Gastrocnemius medialis (tissue), 4 donors: ENCODE data around the gene OR1S1. TPM values are rescaled to one million over a fixed set of nuclear protein-coding genes. Genes with fewer than 3 reads are reported as not detected.

Source experiments
- ATAC-seq, 2 donors: fragments of 150-250 bp; one replicate each; pipeline ENCODE4 v1.9.1; 2016
- DNase-seq, 2 donors: peaks; one replicate each; pipeline ENCODE4 v3.0.0-alpha.2; 2019
- H3K27ac ChIP-seq, 4 donors: fragments of 200-600 bp; sonication (generic); 1 replicate in 1 of 4; 2 replicates in 3 of 4; pipeline ENCODE4 v1.5.1; 2016 to 2018; ENCODE audit warnings: mild to moderate bottlenecking in 2 of 4, moderate library complexity in 1 of 4
- H3K27me3 ChIP-seq, 3 donors: fragments of 200-600 bp; sonication (generic) in 2 of 3; 1 replicate in 1 of 3; 2 replicates in 2 of 3; pipeline versions ENCODE4 v1.5.1 to v1.6.0; 2016 to 2019; ENCODE audit warnings: mild to moderate bottlenecking in 1 of 3, moderate library complexity in 1 of 3
- H3K36me3 ChIP-seq, 2 donors: fragments of 200-600 bp; sonication (generic) in 1 of 2; one replicate each; pipeline ENCODE4 v1.5.1; 2017 to 2018
- H3K4me1 ChIP-seq, 2 donors: fragments of 200-600 bp; sonication (generic) in 1 of 2; one replicate each; pipeline ENCODE4 v1.5.1; 2016 to 2017; ENCODE audit warnings: mild to moderate bottlenecking in 2 of 2
- H3K4me3 ChIP-seq, 4 donors: fragments of 200-600 bp; sonication (generic) in 3 of 4; 1 replicate in 1 of 4; 2 replicates in 3 of 4; pipeline ENCODE4 v1.5.1; 2016 to 2019; ENCODE audit warnings: mild to moderate bottlenecking in 2 of 4
- H3K9me3 ChIP-seq, 3 donors: fragments of 200-600 bp; sonication (generic) in 2 of 3; 1 replicate in 1 of 3; 2 replicates in 2 of 3; pipeline ENCODE4 v1.5.1; 2016 to 2019
- POLR2A ChIP-seq, 2 donors: fragments of 450-650 bp; IDR thresholded peaks; one replicate each; pipeline ENCODE4 v1.6.1; 2017; ENCODE audit warnings: antibody characterized with exemption in 2 of 2, mild to moderate bottlenecking in 2 of 2, moderate library complexity in 2 of 2
- in situ Hi-C, 4 donors: fragments of 200-750 bp; cut with MboI; loops; one replicate each; pipeline versions ENCODE4 v1.15.0 to v1.8.0; 2017; ENCODE audit warnings: low sequenced_read_pairs in 4 of 4
- intact Hi-C: fragments of 100-400 bp; cut with DNase I; formaldehyde crosslinking; loops from one replicate; pipeline ENCODE4 v1.15.1; 2023; ENCODE audit warnings: low total_unique reads
- total RNA-seq, 4 donors: library from RNA; depleted of rRNA; stranded (reverse); fragments of >200 nt; gene quantifications; one replicate each; pipeline versions ENCODE4 v1.1.0 to v1.2.3, GENCODE V29; 2016
- TF ChIP-seq, protein P1 (sequence below), 5 experiments: fragments of 450-650 bp in 3 of 5; fragments of 200-600 bp in 2 of 5; sonication (generic) in 2 of 5; IDR thresholded peaks in 4 of 5; conservative IDR thresholded peaks in 1 of 5; 1 replicate in 4 of 5; 2 replicates in 1 of 5; pipeline ENCODE4 v1.5.1; 2016 to 2019; ENCODE audit warnings: antibody characterized with exemption in 5 of 5, mild to moderate bottlenecking in 3 of 5, moderate library complexity in 3 of 5

OR1S1 gene
- total RNA-seq, 4 donors from 2014 or later: not detected

DNA sequence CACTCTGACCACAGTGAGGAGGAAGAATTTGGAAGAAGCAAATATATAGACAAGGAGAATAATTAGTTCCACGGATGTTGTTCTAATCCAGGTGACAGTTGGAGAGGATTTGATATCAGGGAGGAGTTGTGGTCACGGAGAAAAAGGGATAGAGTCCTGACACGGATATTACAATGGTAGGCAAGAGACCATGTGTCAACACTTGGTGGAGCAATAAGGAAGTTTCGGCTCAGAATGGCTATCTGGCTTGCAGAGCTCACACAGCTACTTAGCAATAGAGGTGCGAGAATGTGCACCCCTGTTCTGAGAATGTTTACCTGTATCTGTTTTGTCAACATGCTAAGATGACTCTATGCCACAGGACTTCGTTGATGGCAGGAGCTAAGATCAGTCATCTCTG lies 34.1 kb upstream of the OR1S1 start:
- ATAC-seq (no peak), DNase-seq (no peak)
- no peaks in the 10 kb centered on the region for H3K27me3 ChIP-seq
- H3K4me1 ChIP-seq: no peaks in the 10 kb centered on the region
- no peak overlapping the region for H3K27ac ChIP-seq
- H3K4me3 ChIP-seq: no peak overlapping the region
- in situ Hi-C loops: no loop called here
- H3K36me3 ChIP-seq: no peaks in the 10 kb centered on the region
- intact Hi-C loops: no loop called here
- TF ChIP-seq POLR2A (IDR thresholded peaks at IDR 0.05): no peak
- TF ChIP-seq, protein P1, sequence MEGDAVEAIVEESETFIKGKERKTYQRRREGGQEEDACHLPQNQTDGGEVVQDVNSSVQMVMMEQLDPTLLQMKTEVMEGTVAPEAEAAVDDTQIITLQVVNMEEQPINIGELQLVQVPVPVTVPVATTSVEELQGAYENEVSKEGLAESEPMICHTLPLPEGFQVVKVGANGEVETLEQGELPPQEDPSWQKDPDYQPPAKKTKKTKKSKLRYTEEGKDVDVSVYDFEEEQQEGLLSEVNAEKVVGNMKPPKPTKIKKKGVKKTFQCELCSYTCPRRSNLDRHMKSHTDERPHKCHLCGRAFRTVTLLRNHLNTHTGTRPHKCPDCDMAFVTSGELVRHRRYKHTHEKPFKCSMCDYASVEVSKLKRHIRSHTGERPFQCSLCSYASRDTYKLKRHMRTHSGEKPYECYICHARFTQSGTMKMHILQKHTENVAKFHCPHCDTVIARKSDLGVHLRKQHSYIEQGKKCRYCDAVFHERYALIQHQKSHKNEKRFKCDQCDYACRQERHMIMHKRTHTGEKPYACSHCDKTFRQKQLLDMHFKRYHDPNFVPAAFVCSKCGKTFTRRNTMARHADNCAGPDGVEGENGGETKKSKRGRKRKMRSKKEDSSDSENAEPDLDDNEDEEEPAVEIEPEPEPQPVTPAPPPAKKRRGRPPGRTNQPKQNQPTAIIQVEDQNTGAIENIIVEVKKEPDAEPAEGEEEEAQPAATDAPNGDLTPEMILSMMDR (IDR thresholded peaks at IDR 0.05 in 4 of 5, conservative IDR thresholded peaks at IDR 0.05 in 1 of 5): no peak
- H3K9me3 ChIP-seq: no peaks in the 10 kb centered on the region

DNA sequence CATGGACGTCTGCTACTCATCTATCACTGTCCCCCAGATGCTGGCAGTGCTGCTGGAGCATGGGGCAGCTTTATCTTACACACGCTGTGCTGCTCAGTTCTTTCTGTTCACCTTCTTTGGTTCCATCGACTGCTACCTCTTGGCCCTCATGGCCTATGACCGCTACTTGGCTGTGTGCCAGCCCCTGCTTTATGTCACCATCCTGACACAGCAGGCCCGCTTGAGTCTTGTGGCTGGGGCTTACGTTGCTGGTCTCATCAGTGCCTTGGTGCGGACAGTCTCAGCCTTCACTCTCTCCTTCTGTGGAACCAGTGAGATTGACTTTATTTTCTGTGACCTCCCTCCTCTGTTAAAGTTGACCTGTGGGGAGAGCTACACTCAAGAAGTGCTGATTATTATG lies 32.9 kb upstream of the OR1S1 start:
- intact Hi-C loops (no loop called here), in situ Hi-C loops (no loop called here)
- ATAC-seq (no peak), DNase-seq (no peak)
- TF ChIP-seq, protein P1 (IDR thresholded peaks at IDR 0.05 in 4 of 5, conservative IDR thresholded peaks at IDR 0.05 in 1 of 5): no peak
- no peak for TF ChIP-seq POLR2A (IDR thresholded peaks at IDR 0.05)
- Histone ChIP-seq H3K4me3 (no peak overlapping the region), H3K27ac (no peak overlapping the region), H3K27me3 (no peaks in the 10 kb centered on the region), H3K36me3 (no peaks in the 10 kb centered on the region), H3K4me1 (no peaks in the 10 kb centered on the region), H3K9me3 (no peaks in the 10 kb centered on the region)

DNA sequence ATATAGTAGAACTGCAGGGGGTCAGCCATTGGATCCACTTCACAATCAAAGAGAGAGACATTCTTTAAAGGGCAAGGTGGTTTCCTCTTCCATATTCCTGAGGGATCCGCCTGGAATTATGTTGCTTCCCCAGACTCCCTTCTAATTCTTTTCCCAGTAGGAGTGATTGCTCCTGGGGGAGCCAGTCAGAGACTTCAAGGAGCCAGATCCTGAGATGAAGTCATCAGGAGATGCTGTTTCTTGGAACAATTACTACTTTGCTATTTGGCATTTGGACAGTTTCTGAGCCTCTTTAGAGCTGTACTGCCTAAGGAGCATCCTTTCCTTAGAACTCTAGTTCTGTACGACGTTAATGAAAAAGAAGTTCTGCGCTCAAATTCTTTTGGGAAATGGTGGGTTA lies 25.6 kb upstream of the OR1S1 start:
- ATAC-seq: no peak
- Histone ChIP-seq H3K27me3 (no peaks in the 10 kb centered on the region), H3K9me3 (no peaks in the 10 kb centered on the region), H3K36me3 (no peaks in the 10 kb centered on the region), H3K4me3 (no peak overlapping the region), H3K27ac (no peak overlapping the region), H3K4me1 (no peaks in the 10 kb centered on the region)
- intact Hi-C loops: no loop called here
- TF ChIP-seq, protein P1 (IDR thresholded peaks at IDR 0.05 in 4 of 5, conservative IDR thresholded peaks at IDR 0.05 in 1 of 5): no peak
- no peak for TF ChIP-seq POLR2A (IDR thresholded peaks at IDR 0.05)
- in situ Hi-C loops: no loop called here
- DNase-seq: no peak

DNA sequence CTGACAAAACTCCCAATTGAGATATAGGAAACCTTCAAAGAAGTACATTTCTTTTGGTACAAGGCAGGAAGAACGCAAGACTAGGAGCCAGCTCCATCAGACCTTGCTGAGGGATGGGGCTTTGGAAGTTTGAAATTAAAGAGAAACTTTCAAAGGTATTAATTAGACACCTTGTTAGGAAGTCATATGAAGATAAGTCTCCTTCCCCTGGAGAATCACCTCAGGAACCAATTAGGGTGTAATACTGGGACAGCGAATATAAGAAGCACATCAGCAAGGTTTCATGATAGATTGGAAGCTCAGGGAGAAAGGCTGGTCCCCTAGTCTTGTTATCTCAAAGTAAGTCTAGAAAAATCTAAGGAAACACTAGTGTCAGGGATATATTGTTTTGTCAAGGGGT lies 23.8 kb upstream of the OR1S1 start, which contains the start of gene OR9Q2:
TSS of gene OR9Q2 (plus strand) at position 301 of the 400 bp plus-strand sequence. CDS start 1,421 bp downstream, outside the sequence.
- intact Hi-C loops (no loop called here), in situ Hi-C loops (no loop called here)
- Histone ChIP-seq H3K27ac (no peak within 1 kb of the TSS), H3K9me3 (no peaks in the 10 kb centered on the region), H3K27me3 (no peaks in the 10 kb centered on the region), H3K4me1 (no peaks in the 10 kb centered on the region), H3K4me3 (no peak within 1 kb of the TSS), H3K36me3 (no peaks in the 10 kb centered on the region)
- no peak for DNase-seq
- no peak for ATAC-seq
- no peak for TF ChIP-seq POLR2A (IDR thresholded peaks at IDR 0.05)
- TF ChIP-seq, protein P1 (IDR thresholded peaks at IDR 0.05 in 4 of 5, conservative IDR thresholded peaks at IDR 0.05 in 1 of 5): no peak

DNA sequence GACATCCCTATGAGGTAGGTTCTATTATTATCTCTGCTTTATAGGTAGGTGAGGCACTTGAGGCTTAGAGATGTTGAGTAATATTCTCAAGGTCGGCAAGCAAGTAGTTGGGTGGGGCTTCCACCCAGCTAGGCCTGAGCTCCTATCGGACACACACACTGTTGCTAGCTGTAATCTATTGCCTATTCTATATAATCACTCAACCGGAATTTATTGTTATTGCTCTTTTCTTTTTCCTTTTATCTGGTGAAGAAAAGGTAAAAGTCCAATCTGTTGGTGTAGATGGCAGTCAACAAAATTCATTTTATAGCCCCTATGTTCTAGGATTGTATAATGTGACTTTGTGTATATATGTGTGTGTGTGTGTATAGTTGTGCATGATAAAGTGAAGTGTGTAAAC lies 20.3 kb upstream of the OR1S1 start:
- H3K9me3 ChIP-seq: no peaks in the 10 kb centered on the region
- intact Hi-C loops: no loop called here
- no peak for TF ChIP-seq POLR2A (IDR thresholded peaks at IDR 0.05)
- TF ChIP-seq, protein P1 (IDR thresholded peaks at IDR 0.05 in 4 of 5, conservative IDR thresholded peaks at IDR 0.05 in 1 of 5): no peak
- H3K27ac ChIP-seq: no peak overlapping the region
- ATAC-seq (no peak), DNase-seq (no peak)
- no peak overlapping the region for H3K4me3 ChIP-seq
- no peaks in the 10 kb centered on the region for H3K4me1 ChIP-seq
- no peaks in the 10 kb centered on the region for H3K27me3 ChIP-seq
- in situ Hi-C loops: no loop called here
- H3K36me3 ChIP-seq: no peaks in the 10 kb centered on the region
